ENCODE results near the gene ZMYM4.

- TF ChIP-seq, protein P1, sequence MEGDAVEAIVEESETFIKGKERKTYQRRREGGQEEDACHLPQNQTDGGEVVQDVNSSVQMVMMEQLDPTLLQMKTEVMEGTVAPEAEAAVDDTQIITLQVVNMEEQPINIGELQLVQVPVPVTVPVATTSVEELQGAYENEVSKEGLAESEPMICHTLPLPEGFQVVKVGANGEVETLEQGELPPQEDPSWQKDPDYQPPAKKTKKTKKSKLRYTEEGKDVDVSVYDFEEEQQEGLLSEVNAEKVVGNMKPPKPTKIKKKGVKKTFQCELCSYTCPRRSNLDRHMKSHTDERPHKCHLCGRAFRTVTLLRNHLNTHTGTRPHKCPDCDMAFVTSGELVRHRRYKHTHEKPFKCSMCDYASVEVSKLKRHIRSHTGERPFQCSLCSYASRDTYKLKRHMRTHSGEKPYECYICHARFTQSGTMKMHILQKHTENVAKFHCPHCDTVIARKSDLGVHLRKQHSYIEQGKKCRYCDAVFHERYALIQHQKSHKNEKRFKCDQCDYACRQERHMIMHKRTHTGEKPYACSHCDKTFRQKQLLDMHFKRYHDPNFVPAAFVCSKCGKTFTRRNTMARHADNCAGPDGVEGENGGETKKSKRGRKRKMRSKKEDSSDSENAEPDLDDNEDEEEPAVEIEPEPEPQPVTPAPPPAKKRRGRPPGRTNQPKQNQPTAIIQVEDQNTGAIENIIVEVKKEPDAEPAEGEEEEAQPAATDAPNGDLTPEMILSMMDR (IDR thresholded peaks at IDR 0.05), result no peak
- TF ChIP-seq POLR2AphosphoS5 (IDR thresholded peaks at IDR 0.05), result no peak
- TF ChIP-seq POLR2A (IDR thresholded peaks at IDR 0.05), result no peak
Observed at GRCh38 chr1:35288761-35289160, 20.3 kb downstream of the ZMYM4 start.

All from breast epithelium (tissue), 3 donors.